Body of pancreas (tissue), 4 donors: Measurements from ENCODE around the gene TMC7. TPM values are rescaled to one million over a fixed set of nuclear protein-coding genes. Genes with fewer than 3 reads are reported as not detected.

Experiments
- ATAC-seq: fragments of 150-250 bp; one replicate; pipeline ENCODE4 v1.9.1; 2016
- DNase-seq, 4 donors: peaks; one replicate each; pipeline ENCODE4 v3.0.0-alpha.2; 2019
- H3K27ac ChIP-seq, 4 donors: fragments of 200-600 bp; sonication (generic); 1 replicate in 3 of 4; 2 replicates in 1 of 4; pipeline versions ENCODE4 v1.5.1 to v1.6.1; 2016 to 2019; ENCODE audit warnings: mild to moderate bottlenecking in 1 of 4, mixed read lengths in 1 of 4, moderate library complexity in 1 of 4
- H3K27me3 ChIP-seq, 2 donors: fragments of 200-600 bp; sonication (generic); one replicate each; pipeline ENCODE4 v1.6.0; 2016; ENCODE audit warnings: mild to moderate bottlenecking in 1 of 2
- H3K36me3 ChIP-seq, 2 donors: fragments of 200-600 bp; sonication (generic); replicated peaks in 1 of 2; 2 replicates each; pipeline ENCODE4 v1.5.1; 2016; ENCODE audit warnings: low read depth in 2 of 2; ENCODE audit not compliant: insufficient read depth in 1 of 2
- H3K4me1 ChIP-seq: fragments of 200-600 bp; sonication (generic); one replicate; pipeline ENCODE4 v1.6.0; 2016
- H3K4me3 ChIP-seq, 2 donors: fragments of 200-600 bp; sonication (generic); 1 replicate in 1 of 2; 2 replicates in 1 of 2; pipeline ENCODE4 v1.5.1; 2016 to 2019
- H3K9me3 ChIP-seq, 3 donors: fragments of 200-600 bp; sonication (generic); 1 replicate in 2 of 3; 2 replicates in 1 of 3; pipeline ENCODE4 v1.5.1; 2016
- POLR2A ChIP-seq, 3 donors: fragments of 450-650 bp; IDR thresholded peaks; one replicate each; pipeline ENCODE4 v1.6.1; 2016; ENCODE audit warnings: antibody characterized with exemption in 3 of 3, mild to moderate bottlenecking in 2 of 3
- WGBS, 2 donors: methylation state at CpG; one replicate each; pipeline ENCODE4 v1.1.5; 2017; 5-methylcytosine and 5-hydroxymethylcytosine counted together
- intact Hi-C: fragments of 100-400 bp; cut with DNase I; formaldehyde crosslinking; loops from one replicate; pipeline ENCODE4 v1.15.1; 2023
- small RNA-seq: library from RNA; depleted of rRNA; stranded (forward); fragments of <200 nt; gene quantifications from one replicate; pipeline ENCODE3, GENCODE V24; 2016
- total RNA-seq, 2 donors: library from RNA; depleted of rRNA; stranded (reverse); fragments of >200 nt; gene quantifications; one replicate each; pipeline ENCODE4 v1.1.0, GENCODE V29; 2016
- TF ChIP-seq, protein P1 (sequence below), 7 experiments: fragments of 450-650 bp in 4 of 7; fragments of 200-600 bp in 3 of 7; sonication (generic) in 3 of 7; IDR thresholded peaks; one replicate each; pipeline ENCODE4 v1.5.1; 2016 to 2019; ENCODE audit warnings: antibody characterized with exemption in 7 of 7

TMC7 gene
- total RNA-seq, 2 donors from 2014 or later = 0.33 to 0.78 TPM

GRCh38 chr16:19110537-19111360 is 127.0 kb downstream of the TMC7 start:
- H3K27me3 ChIP-seq = no peaks in the 10 kb centered on the region
- WGBS, 2 donors = 43 to 54% methylated on average over 4 of the region's 4 CpGs
- ATAC-seq (peak; percentile 49), DNase-seq (peak; percentile 44 to 63 (median 58))
- H3K9me3 ChIP-seq = no peaks in the 10 kb centered on the region
- TF ChIP-seq, protein P1, sequence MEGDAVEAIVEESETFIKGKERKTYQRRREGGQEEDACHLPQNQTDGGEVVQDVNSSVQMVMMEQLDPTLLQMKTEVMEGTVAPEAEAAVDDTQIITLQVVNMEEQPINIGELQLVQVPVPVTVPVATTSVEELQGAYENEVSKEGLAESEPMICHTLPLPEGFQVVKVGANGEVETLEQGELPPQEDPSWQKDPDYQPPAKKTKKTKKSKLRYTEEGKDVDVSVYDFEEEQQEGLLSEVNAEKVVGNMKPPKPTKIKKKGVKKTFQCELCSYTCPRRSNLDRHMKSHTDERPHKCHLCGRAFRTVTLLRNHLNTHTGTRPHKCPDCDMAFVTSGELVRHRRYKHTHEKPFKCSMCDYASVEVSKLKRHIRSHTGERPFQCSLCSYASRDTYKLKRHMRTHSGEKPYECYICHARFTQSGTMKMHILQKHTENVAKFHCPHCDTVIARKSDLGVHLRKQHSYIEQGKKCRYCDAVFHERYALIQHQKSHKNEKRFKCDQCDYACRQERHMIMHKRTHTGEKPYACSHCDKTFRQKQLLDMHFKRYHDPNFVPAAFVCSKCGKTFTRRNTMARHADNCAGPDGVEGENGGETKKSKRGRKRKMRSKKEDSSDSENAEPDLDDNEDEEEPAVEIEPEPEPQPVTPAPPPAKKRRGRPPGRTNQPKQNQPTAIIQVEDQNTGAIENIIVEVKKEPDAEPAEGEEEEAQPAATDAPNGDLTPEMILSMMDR (IDR thresholded peaks at IDR 0.05) = no peak
- TF ChIP-seq POLR2A (IDR thresholded peaks at IDR 0.05) = no peak
- peak overlapping the region; percentile 25 to 47 (median 38) for H3K27ac ChIP-seq
- H3K4me1 ChIP-seq = peaks cover 35% of the 10 kb centered on the region
- H3K36me3 ChIP-seq = no peaks in the 10 kb centered on the region
- no peak overlapping the region for H3K4me3 ChIP-seq
- intact Hi-C loops = no loop called here

GRCh38 chr16:19112099-19112407 is 128.3 kb downstream of the TMC7 start:
- intact Hi-C loops = no loop called here
- WGBS, 2 donors = 82 to 84% methylated on average over 2 of the region's 2 CpGs
- H3K27ac ChIP-seq = peak overlapping the region; percentile 25 to 90 (median 68)

More at GRCh38 chr16:19112099-19112407, 128.3 kb downstream of the TMC7 start:
- no peaks in the 10 kb centered on the region for H3K36me3 ChIP-seq
- ATAC-seq = no peak
- no peak for DNase-seq
- H3K4me3 ChIP-seq = no peak overlapping the region
- H3K4me1 ChIP-seq = peaks cover 48% of the 10 kb centered on the region
- no peaks in the 10 kb centered on the region for H3K27me3 ChIP-seq
- no peak for TF ChIP-seq POLR2A (IDR thresholded peaks at IDR 0.05)
- H3K9me3 ChIP-seq = no peaks in the 10 kb centered on the region

Small RNA genes within 50 kb of the gene (small RNA-seq; reads per million reads assigned to genes)
- not detected for gene RNU6-1340P

Other genes starting within 250 kb of the TMC7 start
- 100 to 1,000 TPM; 232 to 393 TPM for gene RPS15A, start 193.6 kb upstream of the TMC7 start, total RNA-seq
- gene ARL6IP1, start 182.4 kb upstream of the TMC7 start, total RNA-seq = 100 to 1,000 TPM; 111 to 153 TPM
- 10 to 100 TPM; 50.3 to 59.3 TPM for gene SMG1, start 57.5 kb upstream of the TMC7 start, total RNA-seq
- gene COQ7, start 83.7 kb downstream of the TMC7 start, total RNA-seq = 1 to 10 TPM; 8.6 to 9.1 TPM
- gene ITPRIPL2, start 130.0 kb downstream of the TMC7 start, total RNA-seq = 10 to 100 TPM; 22.7 to 35.5 TPM
- 1 to 10 TPM; 3.9 to 9.2 TPM for gene SYT17, start 184.3 kb downstream of the TMC7 start, total RNA-seq